Measurements from ENCODE around the gene ZRANB1.

ZRANB1 gene

DNA sequence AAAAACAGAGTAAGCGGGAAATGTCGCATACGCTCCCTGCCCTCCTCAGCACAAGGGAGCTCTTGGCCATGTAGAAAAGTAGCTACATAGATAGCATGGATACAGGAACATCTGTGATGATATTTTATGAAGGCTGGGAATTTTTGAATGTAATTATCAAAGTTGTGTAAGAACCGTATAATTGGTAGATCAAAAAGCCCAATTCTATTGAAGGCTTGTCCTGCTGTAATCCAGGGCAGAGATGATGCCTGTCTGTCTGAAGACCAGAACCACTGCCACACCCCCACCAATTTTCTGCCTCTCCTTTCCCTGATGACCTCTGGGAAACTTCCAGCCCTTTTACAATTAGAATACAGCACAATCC is 51.4 kb downstream of the ZRANB1 start:
- Histone ChIP-seq H3K27me3 (ENCODE audit: insufficient read depth, low read length) (no peaks in the 10 kb centered on the region; the same call in 1 of the 2 replicates), H3K9me2 (ENCODE audit: low read depth, low read length) (no peaks in the 10 kb centered on the region), H3K36me3 (ENCODE audit: insufficient read depth, low read length) (no peaks in the 10 kb centered on the region), H3K9ac (ENCODE audit: low read length) (no peak overlapping the region), H4K20me1 (ENCODE audit: insufficient read depth, low read length) (no peaks in the 10 kb centered on the region), H2AFZ (ENCODE audit: low read length) (no peak overlapping the region), H3K27ac (ENCODE audit: low read depth, low read length, poor library complexity, severe bottlenecking) (no peak overlapping the region), H3K79me2 (ENCODE audit: insufficient read depth, low read length) (no peaks in the 10 kb centered on the region), H3K9me3 (ENCODE audit: low read length) (no peaks in the 10 kb centered on the region), H3F3A (ENCODE audit: insufficient read depth, low read length) (no peaks in the 10 kb centered on the region), H3K4me3 (ENCODE audit: low read depth, low read length, poor library complexity, severe bottlenecking) (no peak overlapping the region), H3K4me1 (ENCODE audit: insufficient read depth, low read length, severe bottlenecking) (peaks cover 4% of the 10 kb centered on the region), H3K4me2 (ENCODE audit: low read length) (no peak overlapping the region)
- no peak for TF ChIP-seq EZH2 (IDR thresholded peaks at IDR 0.05; ENCODE audit: borderline replicate concordance, low read length)
- TF ChIP-seq CTCF (IDR thresholded peaks at IDR 0.05; ENCODE audit: low read length): no peak

DNA sequence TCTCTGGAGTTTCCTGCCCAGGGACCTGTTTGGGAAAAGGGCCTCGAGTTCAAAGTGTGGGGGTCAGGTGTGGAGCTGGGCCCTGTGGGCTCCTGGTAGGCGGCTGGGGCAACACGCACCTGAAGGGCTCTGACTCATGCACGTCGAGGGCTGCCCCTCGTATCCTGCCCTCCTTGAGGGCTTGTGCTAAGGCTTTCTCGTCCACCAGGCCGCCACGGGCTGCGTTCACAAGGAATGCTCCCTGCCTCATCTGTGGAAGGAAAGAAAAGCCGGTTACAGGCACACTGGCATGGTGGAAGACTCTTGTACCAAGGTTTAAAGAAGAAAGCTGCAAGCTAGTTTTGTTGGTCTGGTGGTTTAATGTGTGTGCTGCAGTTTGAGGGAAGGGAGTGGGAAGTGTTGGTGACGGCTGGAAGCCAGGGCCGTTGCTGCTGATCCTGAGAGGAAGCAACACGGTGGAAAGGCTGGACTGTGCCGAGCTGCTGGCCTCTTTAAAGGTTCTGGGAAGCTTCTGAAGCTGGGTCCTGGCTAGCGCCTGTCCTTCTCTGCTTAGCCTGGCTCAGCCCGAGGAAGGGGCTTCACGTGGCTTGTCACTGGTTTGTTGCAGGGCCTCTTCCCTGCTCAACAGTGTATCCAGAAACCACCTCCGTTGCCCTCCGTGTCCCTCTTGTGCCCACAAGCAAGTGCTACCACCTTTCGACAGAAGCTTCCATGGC is 52.0 kb downstream of the ZRANB1 start:
- Histone ChIP-seq H3K9me2 (ENCODE audit: low read depth, low read length) (no peaks in the 10 kb centered on the region), H3K27me3 (ENCODE audit: insufficient read depth, low read length) (no peaks in the 10 kb centered on the region; the same call in 1 of the 2 replicates), H3F3A (ENCODE audit: insufficient read depth, low read length) (no peaks in the 10 kb centered on the region), H3K36me3 (ENCODE audit: insufficient read depth, low read length) (no peaks in the 10 kb centered on the region), H3K79me2 (ENCODE audit: insufficient read depth, low read length) (no peaks in the 10 kb centered on the region), H3K4me1 (ENCODE audit: insufficient read depth, low read length, severe bottlenecking) (peaks cover 4% of the 10 kb centered on the region), H3K4me3 (ENCODE audit: low read depth, low read length, poor library complexity, severe bottlenecking) (no peak overlapping the region), H3K9ac (ENCODE audit: low read length) (no peak overlapping the region), H3K4me2 (ENCODE audit: low read length) (no peak overlapping the region), H3K27ac (ENCODE audit: low read depth, low read length, poor library complexity, severe bottlenecking) (no peak overlapping the region), H4K20me1 (ENCODE audit: insufficient read depth, low read length) (no peaks in the 10 kb centered on the region), H3K9me3 (ENCODE audit: low read length) (no peaks in the 10 kb centered on the region), H2AFZ (ENCODE audit: low read length) (no peak overlapping the region)
- TF ChIP-seq EZH2 (IDR thresholded peaks at IDR 0.05; ENCODE audit: borderline replicate concordance, low read length) (no peak), CTCF (IDR thresholded peaks at IDR 0.05; ENCODE audit: low read length) (no peak)

DNA sequence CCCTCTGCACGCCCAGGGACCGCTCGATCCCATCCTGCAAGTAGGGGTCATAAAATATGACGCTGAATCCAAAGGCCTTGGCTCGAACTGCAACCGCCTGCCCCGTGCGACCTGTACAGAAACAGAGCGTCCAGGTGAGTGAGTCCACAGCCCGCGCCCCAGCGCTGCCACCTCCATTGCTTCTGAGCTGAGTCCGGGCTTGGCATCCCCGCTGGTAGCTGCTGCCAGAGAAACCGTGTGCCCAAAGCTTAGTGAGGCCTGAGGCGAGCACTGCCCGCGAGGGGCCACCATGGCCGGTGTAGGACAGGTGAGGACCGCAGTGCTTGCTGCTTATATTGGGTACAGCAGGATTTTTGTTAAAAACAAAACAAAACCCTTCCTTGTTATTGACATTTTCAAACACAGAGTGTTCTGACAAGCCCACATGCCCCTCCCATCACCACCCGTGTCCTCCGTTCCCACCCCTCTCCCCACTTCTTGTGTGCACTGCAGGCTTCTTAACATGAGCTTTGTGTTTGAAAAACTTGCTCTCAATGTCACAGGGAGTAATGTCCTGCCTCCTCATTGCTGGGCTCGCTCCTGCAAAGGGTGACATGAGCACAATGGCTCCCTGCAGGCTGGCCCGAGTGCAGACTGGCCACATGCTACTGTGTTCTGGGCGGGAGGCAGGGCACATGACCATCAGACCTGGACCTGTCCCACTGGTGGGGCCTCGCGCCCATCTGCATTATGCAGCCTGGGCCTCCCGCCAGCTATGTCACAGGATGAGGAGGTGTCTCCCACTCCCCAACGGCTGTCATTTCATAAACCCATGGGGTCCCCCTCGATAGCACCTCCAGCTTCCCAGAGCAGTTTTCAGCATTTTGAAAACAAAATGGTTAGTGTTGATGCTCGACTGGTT is 52.9 kb downstream of the ZRANB1 start:
- H3K9ac ChIP-seq (ENCODE audit: low read length): no peak overlapping the region
- H3K9me3 ChIP-seq (ENCODE audit: low read length): no peaks in the 10 kb centered on the region
- H3K36me3 ChIP-seq (ENCODE audit: insufficient read depth, low read length): no peaks in the 10 kb centered on the region
- no peaks in the 10 kb centered on the region; the same call in 1 of the 2 replicates for H3K27me3 ChIP-seq (ENCODE audit: insufficient read depth, low read length)
- TF ChIP-seq EZH2 (IDR thresholded peaks at IDR 0.05; ENCODE audit: borderline replicate concordance, low read length) (no peak), CTCF (IDR thresholded peaks at IDR 0.05; ENCODE audit: low read length) (no peak)
- H4K20me1 ChIP-seq (ENCODE audit: insufficient read depth, low read length): no peaks in the 10 kb centered on the region
- no peaks in the 10 kb centered on the region for H3K79me2 ChIP-seq (ENCODE audit: insufficient read depth, low read length)
- no peaks in the 10 kb centered on the region for H3K9me2 ChIP-seq (ENCODE audit: low read depth, low read length)
- H3K27ac ChIP-seq (ENCODE audit: low read depth, low read length, poor library complexity, severe bottlenecking): no peak overlapping the region
- no peak overlapping the region for H3K4me2 ChIP-seq (ENCODE audit: low read length)
- H3K4me3 ChIP-seq (ENCODE audit: low read depth, low read length, poor library complexity, severe bottlenecking): no peak overlapping the region
- no peaks in the 10 kb centered on the region for H3K4me1 ChIP-seq (ENCODE audit: insufficient read depth, low read length, severe bottlenecking)
- no peaks in the 10 kb centered on the region for H3F3A ChIP-seq (ENCODE audit: insufficient read depth, low read length)
- H2AFZ ChIP-seq (ENCODE audit: low read length): no peak overlapping the region

All from OCI-LY1 (cell line).